IPS-NIHi7 (cell line): ENCODE measurements around the gene MUC20.
"Not testable (repeated sequence)": the region's sequence is repeated elsewhere in the genome, so short reads cannot be mapped to it uniquely, and the experiment has no call there.

Experiments
- DNase-seq: peaks from one replicate; pipeline ENCODE4 v3.0.0; 2012; ENCODE audit warnings: mixed read lengths; ENCODE audit errors: extremely low spot score

MUC20 gene

DNA sequence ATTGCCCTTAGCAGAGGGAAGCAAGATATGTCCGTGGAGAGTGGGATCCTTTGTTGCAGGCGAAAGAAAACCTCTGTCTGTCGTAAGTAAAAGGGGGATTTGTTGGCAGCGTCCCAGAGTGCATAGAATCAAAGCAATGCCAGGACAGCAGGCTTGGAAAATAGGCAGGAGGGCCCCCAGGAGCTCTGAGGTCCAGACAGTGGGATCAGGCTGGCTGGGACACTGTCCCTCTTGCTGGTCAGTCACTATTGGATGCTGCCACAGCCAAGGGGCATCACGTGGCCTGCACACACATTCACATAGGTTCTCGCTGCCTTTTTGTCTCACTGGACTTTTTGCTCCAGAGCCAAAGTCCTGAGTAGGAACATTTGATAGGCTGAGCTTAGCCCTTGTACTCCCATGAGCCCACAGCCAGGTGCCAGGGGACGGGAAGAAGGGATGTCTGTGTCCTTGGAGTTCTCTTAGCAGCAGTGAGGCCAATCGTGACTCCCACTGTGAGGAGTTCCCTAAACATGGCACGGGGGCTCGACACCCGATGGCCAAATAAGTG lies 10.7 kb downstream of the MUC20 start:
- DNase-seq: no peak

DNA sequence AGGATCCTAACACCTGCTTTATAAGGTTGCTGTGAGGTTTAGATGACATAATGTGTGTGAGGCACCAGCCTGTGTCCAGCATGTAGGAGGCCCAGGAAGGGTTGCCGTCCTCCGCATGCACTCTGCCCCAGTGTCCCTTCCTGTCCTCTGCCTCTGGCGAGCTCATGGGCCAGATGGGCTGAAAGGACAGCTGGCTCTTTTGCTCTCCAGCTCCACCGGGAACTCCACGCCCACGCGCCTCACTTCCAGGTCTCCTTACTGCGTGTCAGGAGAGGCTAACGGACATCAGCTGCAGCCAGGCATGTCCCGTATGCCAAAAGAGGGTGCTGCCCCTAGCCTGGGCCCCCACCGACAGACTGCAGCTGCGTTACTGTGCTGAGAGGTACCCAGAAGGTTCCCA lies 12.2 kb downstream of the MUC20 start:
- DNase-seq: no peak

DNA sequence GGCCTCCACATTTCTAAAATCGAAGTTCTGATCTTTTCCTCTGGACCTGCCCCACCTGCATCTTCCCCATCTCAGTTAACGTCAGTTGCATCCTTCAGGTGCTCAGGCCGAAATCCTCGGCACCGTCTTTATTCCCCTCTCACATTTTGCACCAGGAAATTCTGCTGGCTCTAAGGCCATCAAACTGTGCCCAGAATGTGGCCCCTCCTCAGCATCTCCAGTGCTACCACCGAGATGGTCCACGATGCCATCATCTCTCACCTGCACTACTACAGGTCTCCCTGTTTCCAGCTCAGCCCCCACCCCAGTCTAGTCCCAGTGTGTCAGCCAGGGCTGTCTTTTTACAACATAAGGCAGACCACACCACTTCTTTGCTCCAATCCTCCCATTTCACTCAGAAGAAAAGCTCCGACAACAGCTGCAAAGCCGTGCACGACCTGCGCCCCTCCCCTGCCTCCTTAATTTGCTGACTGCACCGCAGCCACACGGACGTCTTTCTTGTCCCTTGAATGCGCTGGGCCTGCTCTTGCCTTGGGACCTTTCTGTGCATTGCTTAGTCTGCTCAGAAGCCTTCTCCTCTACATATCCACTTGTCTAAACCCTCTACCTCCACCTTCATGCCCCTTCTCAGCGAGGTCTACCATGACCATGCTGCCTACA lies 14.4 kb downstream of the MUC20 start:
- no peak for DNase-seq

DNA sequence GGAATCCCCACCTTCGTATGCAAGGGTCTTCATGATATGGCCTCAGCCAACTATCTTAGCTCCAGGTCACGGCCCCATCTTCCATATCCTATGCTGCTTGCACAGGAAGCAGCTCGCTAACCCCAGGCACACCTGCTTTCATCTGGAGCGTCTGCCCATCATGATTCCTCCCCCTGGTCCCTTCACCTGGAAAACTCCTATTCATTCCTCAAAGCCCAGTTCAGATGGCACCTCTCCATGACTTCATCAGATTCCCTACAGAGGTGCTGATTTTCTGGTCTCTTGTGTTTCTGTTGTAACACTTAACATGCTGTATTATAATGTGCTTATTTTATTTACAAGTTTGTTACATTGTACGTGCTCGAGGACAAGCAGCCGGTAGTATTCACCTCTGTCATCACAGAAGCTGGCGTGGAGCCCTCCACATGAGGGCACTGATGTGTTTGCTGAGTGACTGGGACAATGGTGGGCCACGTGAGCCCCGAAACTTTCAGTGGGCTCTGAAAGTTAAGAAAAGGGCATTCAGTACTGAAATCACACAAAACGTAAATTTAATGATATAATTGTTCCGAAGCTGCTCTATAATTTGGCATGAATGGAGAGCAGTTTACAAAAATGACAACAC lies 16.2 kb downstream of the MUC20 start:
- DNase-seq: no peak

DNA sequence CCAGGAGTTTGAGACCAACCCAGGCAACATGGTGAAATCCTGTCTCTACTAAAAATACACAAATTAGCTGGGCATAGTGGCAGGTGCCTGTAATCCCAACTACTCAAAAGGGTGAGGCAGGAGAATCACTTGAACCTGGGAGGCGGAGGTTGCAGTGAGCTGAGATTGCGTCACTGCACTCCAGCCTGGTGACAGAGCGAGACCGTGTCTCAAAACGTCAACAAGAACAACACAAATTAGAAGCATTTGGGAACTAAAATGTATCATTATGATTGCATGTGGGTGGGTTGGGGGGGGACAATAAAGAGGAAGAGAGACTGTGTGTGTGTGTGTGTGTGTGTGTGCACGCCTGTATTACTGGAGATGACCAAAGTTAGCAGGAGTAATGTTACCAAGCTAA lies 17.0 kb downstream of the MUC20 start:
- DNase-seq: not testable (repeated sequence)

DNA sequence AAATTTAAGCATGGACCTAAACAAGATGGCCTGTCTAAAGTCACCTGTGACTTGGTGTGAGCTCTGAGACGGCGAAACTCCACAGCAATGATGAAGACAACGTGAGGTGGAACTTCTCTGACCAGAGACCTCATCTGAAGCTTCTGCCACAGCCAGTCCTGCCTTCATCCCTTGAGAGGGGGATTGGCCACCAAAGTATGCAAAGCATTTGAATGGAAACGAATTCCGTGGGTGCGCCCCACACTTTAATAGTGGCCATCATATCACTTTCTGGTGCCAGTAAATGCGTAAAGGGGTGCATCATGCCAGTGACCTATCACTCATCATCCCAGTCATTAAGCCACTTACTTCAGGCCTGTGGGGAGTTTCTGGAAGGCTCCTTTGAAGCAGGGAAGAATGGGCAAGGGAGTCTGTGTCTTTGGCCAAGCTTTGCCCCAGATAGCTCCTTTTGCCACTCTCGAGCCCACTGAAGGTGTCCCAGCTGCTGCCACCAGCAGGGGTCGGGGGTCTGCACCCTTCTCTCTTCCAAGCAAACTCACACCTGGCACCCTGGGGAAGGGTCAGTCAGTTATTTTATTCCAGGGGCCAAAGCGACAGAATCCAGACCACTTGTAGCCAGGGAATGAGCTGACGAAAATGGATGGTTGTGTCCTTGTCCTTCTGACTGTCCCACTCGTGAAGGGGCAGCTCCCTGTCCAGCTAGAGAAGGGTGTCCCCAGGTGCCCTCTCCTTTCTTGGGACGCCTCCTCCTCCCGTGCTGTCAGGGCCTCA lies 17.7 kb downstream of the MUC20 start:
- no peak for DNase-seq

DNA sequence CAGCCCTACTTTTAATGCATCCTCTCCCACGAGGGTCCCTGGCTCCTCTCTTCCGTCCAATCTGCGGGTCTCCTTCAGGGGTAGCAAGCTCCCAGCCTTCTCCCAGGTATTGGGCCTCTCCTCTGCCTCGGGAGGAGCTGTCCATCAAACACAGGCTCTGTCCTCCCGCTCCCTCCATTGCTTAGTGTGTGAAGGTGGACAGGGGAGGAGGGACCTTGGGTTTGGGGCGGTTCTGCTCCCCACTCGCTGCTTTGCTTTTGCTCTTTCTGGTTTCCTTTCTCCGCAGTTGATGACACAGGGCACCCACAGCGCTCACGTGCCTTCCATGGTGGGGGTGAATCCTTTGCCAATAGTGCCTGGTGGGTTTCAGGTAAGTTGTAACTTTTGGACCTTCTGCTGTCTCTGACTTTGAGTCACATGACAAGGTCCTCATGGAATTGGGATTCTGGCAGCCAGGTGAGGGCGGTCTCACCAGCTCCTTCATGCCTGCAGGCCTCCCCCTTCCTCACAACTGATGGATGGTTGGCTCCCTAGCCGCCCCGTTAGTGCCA lies 18.9 kb downstream of the MUC20 start:
- no peak for DNase-seq

DNA sequence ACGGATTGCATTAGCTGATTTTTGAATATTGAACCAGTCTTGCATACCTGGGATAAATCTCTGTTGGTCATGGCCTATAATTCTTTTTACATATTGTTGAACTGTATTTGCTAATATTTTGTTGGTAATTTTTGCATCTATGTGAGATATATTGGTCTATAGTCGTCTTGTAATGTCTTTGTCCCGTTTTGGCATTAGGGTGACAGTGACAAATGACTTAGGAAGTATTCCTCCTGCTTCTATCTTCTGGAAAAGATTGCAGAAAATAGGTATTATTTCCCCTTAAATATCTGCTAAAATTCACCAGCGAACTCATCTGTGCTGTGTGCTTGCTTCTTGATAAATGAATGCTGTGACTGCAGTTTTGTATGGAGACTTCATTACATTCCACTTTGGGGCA lies 23.7 kb downstream of the MUC20 start:
- DNase-seq: no peak

DNA sequence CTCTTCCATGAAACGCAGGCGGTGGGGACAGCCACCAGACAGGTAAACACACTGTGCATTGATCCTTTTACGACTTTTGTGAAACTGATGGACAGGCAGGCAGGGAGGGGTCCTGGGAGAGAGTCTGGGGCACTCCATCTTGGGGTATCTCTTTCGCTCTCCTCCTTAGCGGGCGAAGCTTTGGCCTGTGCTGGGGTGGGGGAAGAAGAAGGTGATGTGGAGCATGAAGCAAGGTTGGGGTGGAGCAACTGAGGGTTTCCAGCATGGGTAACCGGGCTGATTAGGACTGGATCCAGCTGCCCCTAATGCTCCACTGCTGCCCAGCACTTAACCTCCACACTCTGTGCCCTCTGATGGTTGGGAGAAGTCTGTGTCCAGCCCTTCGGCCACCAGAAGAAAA lies 25.6 kb downstream of the MUC20 start:
- DNase-seq: no peak

DNA sequence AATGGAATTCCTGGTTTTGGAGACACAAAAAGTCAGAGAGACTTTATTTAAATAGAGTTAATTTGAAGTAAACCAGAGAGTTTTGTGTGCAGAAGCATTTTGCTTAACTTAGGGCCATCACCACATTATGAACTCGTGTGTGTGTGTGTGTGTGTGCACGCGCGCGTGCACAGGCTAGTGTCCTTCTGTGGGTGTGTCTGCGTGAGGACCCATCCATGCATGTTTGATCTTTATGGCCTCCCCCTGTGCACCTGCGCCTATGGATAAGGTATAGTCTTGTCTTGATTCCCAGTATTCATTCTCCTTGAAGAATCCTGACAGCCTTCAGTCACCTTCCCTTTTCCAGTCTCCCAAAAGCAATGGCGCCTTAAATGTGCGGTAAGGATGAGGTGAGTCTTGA lies 26.0 kb downstream of the MUC20 start:
- no peak for DNase-seq

DNA sequence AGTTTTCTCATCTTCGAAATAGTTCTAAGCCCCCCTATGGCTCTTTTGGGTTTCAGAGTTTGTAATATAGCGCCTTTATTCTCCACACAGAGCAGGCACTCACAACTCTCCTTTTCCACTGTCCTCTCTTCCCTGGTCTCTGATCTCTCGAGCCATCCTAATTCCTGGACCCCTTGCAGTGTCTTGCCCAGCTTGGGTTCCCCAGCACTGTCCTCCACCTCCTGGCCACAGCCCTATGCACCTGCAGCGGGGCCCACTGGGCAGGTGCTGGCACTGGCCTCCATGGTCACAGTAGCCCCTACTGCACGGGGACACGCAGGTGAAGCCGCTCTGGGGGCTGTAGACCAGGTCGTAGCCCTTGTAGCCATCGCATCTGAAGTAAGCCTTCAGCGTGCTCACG lies 27.9 kb downstream of the MUC20 start:
- DNase-seq: no peak

DNA sequence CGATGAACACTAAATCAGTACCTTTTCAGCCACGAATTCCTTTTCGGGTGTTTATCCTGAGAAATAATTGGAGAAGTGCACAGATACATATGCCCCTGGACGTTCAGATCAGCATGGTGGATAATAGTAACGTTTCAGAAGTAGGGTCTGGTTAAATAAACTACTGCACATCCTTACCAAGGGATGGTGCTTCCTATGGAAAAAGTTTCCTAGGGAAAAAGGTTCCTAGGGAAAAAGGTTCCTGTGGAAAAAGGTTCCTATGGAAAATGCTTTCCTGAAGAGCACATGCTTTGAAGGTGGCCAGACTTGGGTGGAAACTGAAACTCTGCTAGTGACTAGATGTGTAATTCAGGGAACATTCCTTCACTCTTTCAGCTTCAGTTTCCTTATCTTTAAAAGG lies 28.3 kb downstream of the MUC20 start:
- DNase-seq: not testable (repeated sequence)

DNA sequence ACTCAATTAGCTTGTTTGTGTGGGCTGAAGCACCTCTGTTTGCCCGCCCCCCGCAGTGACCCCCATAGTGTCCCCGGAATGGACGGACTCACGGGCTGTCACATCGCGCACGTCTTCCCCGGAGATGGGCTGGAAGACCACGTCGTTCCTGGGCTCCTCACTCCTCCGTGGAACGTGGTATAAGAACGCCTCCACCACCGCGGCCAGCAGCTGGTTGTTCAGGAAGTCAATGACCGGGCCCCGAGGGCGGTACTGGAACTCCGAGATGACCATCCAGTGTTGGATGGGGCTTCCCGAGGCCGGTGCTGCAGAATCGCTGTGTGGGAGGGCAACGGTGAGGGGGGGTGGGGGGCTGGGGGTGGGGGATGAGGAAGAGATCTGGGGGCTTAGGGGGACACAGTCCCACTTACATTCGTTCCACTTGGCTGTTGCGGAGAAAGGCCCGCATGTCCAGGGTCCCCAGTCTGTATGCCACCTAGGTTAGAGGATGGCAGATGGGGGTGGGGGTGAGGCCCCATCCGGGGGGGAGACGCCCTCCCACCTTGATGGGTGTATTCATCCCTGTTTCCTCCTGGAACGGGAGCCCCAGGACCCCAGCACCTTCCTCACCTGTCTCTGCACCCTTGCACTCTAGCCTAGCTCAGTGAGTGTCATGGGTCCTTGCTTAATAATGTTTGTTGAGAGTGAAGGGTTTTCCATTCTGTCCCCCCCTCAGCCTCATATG lies 30.2 kb downstream of the MUC20 start:
- no peak for DNase-seq

DNA sequence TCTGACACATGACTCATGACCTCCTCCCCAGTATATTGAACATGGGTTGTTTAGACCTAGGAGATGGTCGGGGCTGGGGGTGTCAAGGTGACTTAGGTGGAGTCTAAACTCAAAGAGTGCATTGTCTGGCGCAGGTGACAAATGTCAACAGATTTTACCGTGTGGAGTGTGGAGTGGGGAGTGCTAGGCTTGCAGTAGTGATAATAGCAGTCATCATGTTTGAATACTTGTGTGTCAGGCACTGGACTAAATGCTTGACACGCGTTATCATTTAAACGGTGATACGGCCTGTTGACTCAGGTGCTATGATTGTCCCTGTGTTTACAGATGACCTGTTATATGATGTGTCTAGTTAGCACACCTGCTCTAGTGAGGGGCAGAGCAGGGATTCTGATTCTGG lies 30.8 kb downstream of the MUC20 start:
- no peak for DNase-seq

DNA sequence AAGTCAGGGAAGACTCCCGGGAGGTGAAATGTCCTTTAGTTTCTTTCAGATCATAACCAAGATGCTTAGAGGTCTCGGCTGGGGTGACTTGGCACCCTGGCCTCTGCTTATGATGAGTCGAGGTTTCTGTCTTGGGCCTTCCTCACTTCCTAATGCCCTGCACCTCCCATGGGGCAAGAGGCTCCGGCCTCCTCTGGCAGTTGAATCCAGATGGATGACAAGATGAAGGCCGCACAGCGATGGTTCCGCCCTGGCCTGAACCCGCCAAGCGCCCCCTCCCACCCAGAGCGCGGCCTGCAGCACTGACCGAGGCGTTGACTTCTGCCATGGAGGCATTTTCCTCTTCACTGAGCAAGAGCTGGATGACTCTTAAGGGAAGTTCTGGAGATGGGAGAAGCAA lies 31.3 kb downstream of the MUC20 start:
- DNase-seq: no peak

DNA sequence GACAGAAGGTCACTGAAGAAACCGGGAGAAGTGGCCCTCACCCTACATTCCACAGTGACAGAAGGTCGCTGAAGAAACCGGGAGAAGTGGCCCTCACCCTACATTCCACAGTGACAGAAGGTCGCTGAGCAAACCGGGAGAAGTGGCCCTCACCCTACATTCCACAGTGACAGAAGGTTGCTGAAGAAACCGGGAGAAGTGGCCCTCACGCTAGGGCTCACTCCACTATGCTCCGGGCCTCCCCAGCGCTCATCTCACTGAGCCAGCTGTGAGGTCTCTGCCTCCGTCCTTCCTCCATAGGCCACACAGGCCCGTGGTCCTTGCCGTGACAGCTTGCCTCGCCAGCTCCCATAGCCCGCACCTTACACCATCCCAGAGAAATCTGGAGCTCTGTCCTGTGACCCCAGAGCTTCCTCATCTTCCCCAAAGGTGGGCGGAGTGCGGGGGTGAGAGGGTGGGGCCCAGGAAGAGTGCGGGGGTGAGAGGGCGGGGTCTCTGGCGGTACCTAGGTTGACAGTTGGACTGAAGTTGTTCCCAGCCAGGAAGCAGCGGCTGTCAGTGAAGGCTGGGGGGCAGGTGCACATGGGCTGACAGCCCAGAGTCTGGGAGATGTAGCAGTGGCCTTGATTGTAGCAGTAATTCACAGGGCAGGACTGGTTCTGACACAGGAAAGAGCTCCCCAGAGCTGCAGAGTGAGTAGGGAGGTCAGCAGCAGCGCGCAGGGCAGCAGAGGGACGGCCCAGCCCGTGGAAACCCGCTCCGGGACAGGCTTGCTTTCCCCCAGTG lies 32.0 kb downstream of the MUC20 start:
- DNase-seq: no peak

DNA sequence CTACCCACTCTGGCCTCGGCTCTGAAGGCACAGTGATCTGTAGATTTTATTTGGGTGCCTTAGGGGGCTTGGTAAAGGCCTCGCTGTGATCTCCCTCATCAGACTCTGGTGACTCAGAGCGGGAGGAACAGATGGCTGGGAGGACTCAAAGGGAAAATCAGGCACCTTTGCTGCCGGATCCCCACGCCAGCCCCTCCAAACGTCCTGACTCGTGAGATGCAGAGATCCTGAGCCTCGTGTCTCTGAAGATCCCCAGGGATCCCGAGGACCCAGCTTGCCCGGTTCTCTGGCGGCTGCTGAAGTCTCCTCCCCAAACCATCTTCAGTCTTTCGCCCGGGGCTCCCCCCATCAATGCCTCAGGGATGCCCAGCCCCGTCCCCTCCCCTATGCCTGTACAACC lies 32.8 kb downstream of the MUC20 start:
- DNase-seq: no peak

DNA sequence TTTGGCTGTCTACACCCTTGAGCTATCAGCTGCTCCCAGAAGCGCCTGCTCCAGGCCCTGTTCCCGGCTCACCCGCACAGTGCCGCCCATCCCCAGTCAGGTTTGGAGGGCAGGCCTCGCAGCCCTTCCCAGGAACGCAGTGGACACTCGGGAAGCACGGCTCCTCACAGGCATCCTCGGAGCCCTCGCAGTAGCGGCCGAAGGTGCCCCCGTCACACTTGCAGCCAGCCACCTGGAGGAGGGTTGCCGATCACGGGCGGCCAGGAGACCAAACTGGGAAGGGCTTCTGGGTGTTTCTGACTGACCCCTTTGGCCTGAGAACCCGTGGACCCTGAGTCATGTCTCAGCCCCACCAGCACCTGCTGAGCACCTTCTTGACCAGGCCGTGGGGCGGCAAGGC lies 33.4 kb downstream of the MUC20 start:
- no peak for DNase-seq

DNA sequence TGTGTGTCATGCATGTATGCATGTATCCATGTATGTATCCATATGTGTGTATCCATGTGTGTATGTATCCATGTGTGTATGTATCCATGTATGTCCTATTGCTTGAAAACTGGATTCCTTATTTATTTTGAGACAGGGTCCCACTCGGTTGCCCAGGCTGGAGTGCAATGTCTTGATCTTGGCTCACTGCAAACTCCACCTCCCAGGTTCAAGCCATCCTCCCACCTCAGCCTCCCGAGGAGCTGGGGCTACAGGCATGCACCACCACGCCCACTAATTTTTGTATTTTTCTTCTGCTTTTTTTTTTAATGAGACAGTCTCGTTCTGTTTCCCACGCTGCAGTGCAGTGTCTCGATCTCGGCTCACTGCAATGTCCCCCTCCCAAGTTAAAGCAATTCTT lies 34.1 kb downstream of the MUC20 start:
- no peak for DNase-seq

DNA sequence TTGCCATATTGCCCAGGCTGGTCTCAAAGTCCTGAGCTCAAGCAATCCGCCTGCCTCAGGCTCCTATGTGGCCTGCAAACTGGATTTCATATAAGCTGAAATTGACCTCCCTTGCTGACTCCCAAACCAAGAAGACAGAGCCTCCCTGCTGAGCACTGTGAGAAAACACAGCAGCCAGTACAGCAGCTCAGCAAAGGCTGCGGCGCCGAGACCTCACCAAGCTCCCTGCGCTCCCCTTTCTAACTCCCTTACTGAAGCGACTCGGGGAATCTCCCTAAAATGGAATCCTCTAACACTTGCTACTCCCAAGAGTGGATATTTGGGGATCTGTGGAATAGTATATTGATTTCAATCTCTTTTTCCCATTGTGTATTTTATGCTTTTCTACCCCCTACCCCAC lies 34.6 kb downstream of the MUC20 start:
- DNase-seq: no peak
